ENCODE data around the gene BANP. TPM values are rescaled to one million over a fixed set of nuclear protein-coding genes. Genes with fewer than 3 reads are reported as not detected.
"Not testable (repeated sequence)": the region's sequence is repeated elsewhere in the genome, so short reads cannot be mapped to it uniquely, and the experiment has no call there.

The BANP gene, protein sequence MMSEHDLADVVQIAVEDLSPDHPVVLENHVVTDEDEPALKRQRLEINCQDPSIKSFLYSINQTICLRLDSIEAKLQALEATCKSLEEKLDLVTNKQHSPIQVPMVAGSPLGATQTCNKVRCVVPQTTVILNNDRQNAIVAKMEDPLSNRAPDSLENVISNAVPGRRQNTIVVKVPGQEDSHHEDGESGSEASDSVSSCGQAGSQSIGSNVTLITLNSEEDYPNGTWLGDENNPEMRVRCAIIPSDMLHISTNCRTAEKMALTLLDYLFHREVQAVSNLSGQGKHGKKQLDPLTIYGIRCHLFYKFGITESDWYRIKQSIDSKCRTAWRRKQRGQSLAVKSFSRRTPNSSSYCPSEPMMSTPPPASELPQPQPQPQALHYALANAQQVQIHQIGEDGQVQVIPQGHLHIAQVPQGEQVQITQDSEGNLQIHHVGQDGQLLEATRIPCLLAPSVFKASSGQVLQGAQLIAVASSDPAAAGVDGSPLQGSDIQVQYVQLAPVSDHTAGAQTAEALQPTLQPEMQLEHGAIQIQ
- total RNA-seq (ENCODE audit: unreplicated experiment) = 25.5 TPM
- long read RNA-seq, partial matches to known transcripts = 0 of 12 reads
- long read RNA-seq, other reads (novel, unspliced or antisense) = 9 of 12 reads

- TF ChIP-seq, protein P1, sequence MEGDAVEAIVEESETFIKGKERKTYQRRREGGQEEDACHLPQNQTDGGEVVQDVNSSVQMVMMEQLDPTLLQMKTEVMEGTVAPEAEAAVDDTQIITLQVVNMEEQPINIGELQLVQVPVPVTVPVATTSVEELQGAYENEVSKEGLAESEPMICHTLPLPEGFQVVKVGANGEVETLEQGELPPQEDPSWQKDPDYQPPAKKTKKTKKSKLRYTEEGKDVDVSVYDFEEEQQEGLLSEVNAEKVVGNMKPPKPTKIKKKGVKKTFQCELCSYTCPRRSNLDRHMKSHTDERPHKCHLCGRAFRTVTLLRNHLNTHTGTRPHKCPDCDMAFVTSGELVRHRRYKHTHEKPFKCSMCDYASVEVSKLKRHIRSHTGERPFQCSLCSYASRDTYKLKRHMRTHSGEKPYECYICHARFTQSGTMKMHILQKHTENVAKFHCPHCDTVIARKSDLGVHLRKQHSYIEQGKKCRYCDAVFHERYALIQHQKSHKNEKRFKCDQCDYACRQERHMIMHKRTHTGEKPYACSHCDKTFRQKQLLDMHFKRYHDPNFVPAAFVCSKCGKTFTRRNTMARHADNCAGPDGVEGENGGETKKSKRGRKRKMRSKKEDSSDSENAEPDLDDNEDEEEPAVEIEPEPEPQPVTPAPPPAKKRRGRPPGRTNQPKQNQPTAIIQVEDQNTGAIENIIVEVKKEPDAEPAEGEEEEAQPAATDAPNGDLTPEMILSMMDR (IDR thresholded peaks at IDR 0.05; ENCODE audit: partially characterized antibody, unreplicated experiment) = peak; percentile 71
- H3K27me3 Mint-ChIP-seq (ENCODE audit: unreplicated experiment) = peaks cover 7% of the 10 kb centered on the region
- DNase-seq = peak; percentile 96
- peak within 1 kb of the TSS; percentile 100 for H3K27ac Mint-ChIP-seq (ENCODE audit: unreplicated experiment)
- peak within 1 kb of the TSS; percentile 98 for H3K4me3 Mint-ChIP-seq (ENCODE audit: unreplicated experiment)
- peaks cover 12% of the 10 kb centered on the region for H3K9me3 Mint-ChIP-seq (ENCODE audit: unreplicated experiment)
- peaks cover 15% of the 10 kb centered on the region for H3K4me1 Mint-ChIP-seq (ENCODE audit: low read depth, unreplicated experiment)
- H3K36me3 Mint-ChIP-seq (ENCODE audit: unreplicated experiment) = no peaks in the 10 kb centered on the region
These were observed at the start of gene BANP for GRCh38 chr16:87950765-87951551. BANP (plus strand) TSS chr16:87951434; CDS start chr16:87975116, 23,682 bp downstream.

DNA sequence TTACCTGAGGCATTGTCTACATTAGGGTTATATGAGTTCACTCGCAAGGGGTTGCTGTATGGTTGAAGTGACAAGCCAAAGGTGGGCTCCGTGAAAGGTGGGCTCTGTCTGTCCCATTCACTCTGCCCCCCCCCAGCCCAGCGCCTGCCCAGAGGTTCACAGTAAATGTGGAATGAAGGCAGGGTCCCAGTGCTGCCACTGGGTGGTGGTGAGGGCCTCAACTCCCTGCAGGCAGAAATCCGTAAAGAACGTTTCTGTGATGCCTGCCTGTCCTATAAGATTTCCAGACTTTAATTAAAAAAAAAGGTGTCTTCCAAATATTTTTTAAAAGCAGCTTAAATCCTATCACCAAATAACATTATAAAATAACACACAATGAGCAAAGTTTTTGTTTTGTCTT is 46.3 kb upstream of the BANP start:
- not testable (repeated sequence) for H3K27me3 Mint-ChIP-seq (ENCODE audit: unreplicated experiment); H3K9me3 Mint-ChIP-seq (ENCODE audit: unreplicated experiment); H3K4me1 Mint-ChIP-seq (ENCODE audit: low read depth, unreplicated experiment); H3K4me3 Mint-ChIP-seq (ENCODE audit: unreplicated experiment); DNase-seq; H3K36me3 Mint-ChIP-seq (ENCODE audit: unreplicated experiment); H3K27ac Mint-ChIP-seq (ENCODE audit: unreplicated experiment)

DNA sequence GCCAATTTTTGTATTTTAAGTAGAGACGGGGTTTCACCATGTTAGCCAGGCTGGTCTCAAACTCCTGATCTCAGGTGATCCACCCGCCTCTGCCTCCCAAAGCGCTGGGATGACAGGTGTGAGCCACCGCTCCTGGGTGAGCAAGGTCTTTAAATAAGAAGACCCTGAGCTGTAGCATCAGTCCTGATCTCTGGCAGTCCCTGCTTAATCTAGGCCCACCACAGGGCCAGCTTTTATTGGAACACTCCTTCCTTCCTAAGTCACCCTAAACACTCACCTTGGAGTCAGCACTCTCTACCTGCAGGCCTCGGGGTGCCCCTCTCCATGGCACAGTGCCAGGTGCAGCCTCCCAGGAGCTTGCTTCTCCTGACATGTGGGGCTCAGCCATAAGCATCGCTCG is 45.7 kb upstream of the BANP start:
- not testable (repeated sequence) for H3K9me3 Mint-ChIP-seq (ENCODE audit: unreplicated experiment); H3K36me3 Mint-ChIP-seq (ENCODE audit: unreplicated experiment); H3K4me1 Mint-ChIP-seq (ENCODE audit: low read depth, unreplicated experiment); H3K27me3 Mint-ChIP-seq (ENCODE audit: unreplicated experiment); H3K27ac Mint-ChIP-seq (ENCODE audit: unreplicated experiment); DNase-seq; H3K4me3 Mint-ChIP-seq (ENCODE audit: unreplicated experiment)

GRCh38 chr16:87908101-87908500 is 43.1 kb upstream of the BANP start:
- not testable (repeated sequence) for H3K9me3 Mint-ChIP-seq (ENCODE audit: unreplicated experiment); H3K36me3 Mint-ChIP-seq (ENCODE audit: unreplicated experiment); H3K27ac Mint-ChIP-seq (ENCODE audit: unreplicated experiment); H3K4me3 Mint-ChIP-seq (ENCODE audit: unreplicated experiment); H3K27me3 Mint-ChIP-seq (ENCODE audit: unreplicated experiment); DNase-seq
- H3K4me1 Mint-ChIP-seq (ENCODE audit: low read depth, unreplicated experiment) = peaks cover 10% of the 10 kb centered on the region

GRCh38 chr16:87909203-87909935 is 41.9 kb upstream of the BANP start:
- peak overlapping the region; percentile 80 for H3K27ac Mint-ChIP-seq (ENCODE audit: unreplicated experiment)
- peak overlapping the region; percentile 30 for H3K4me3 Mint-ChIP-seq (ENCODE audit: unreplicated experiment)
- H3K27me3 Mint-ChIP-seq (ENCODE audit: unreplicated experiment); H3K9me3 Mint-ChIP-seq (ENCODE audit: unreplicated experiment); H3K36me3 Mint-ChIP-seq (ENCODE audit: unreplicated experiment): not testable (repeated sequence)
- H3K4me1 Mint-ChIP-seq (ENCODE audit: low read depth, unreplicated experiment) = peaks cover 10% of the 10 kb centered on the region
- DNase-seq = peak; percentile 91
- TF ChIP-seq, protein P1 (IDR thresholded peaks at IDR 0.05; ENCODE audit: partially characterized antibody, unreplicated experiment) = peak; percentile 88

DNA sequence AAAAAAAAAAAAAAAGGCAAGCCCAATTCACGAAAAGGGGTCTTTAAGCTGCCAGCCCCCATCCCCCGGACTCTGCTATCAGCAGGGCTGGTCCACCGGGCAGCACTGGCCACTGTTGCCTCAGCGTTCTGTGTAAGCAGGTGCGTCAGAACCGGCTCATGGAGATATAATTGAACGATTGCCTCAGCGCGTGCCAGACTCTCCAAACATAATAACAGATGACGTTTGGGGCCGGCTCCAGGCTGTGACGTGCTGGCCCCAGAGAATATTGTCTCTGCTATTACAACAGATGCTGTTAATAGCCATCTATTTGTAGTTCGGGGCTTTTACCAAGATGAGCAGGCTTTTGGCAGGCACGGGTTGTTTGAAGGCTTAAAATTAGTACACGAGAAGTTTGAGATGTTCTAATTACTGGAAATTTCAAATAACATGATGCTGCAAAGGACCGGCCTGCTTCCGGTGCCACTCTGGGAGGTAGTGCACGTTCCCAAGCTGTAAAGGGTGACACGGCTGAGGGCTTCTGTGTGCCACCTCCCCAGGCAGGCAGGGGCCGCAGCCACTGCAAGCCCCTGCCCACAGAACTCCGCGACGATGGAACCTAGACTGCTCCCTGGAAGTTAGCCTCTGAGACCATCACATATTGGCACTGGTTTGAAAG is 40.0 kb upstream of the BANP start:
- not testable (repeated sequence) for H3K4me3 Mint-ChIP-seq (ENCODE audit: unreplicated experiment); H3K36me3 Mint-ChIP-seq (ENCODE audit: unreplicated experiment); H3K27me3 Mint-ChIP-seq (ENCODE audit: unreplicated experiment)
- peaks cover 10% of the 10 kb centered on the region for H3K4me1 Mint-ChIP-seq (ENCODE audit: low read depth, unreplicated experiment)
- peak overlapping the region; percentile 66 for H3K27ac Mint-ChIP-seq (ENCODE audit: unreplicated experiment)
- peaks cover 12% of the 10 kb centered on the region for H3K9me3 Mint-ChIP-seq (ENCODE audit: unreplicated experiment)
- peak; percentile 58 for DNase-seq

DNA sequence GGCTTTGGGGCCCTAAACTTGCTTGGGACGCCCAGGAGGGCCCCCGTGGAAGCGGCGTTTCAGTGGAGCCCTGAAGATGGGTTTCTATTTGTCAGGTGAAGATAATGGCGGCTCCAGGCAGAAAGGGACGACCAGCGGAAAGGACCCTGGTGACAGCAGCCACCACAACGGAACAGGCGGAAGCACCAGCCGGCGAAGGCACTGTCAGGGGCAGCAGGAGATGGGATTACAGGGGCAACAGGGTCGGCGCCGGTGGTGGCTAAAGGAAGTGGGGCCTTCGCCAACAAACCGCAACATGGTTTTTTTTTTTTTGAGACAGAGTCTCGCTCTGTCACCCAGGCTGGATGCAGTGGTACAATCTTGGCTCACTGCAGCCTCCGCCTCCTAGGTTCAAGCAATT is 38.5 kb upstream of the BANP start:
- H3K27ac Mint-ChIP-seq (ENCODE audit: unreplicated experiment) = peak overlapping the region; percentile 4
- peaks cover 10% of the 10 kb centered on the region for H3K4me1 Mint-ChIP-seq (ENCODE audit: low read depth, unreplicated experiment)

GRCh38 chr16:87914021-87914725 is 37.1 kb upstream of the BANP start:
- not testable (repeated sequence) for H3K27me3 Mint-ChIP-seq (ENCODE audit: unreplicated experiment); H3K36me3 Mint-ChIP-seq (ENCODE audit: unreplicated experiment); H3K4me1 Mint-ChIP-seq (ENCODE audit: low read depth, unreplicated experiment); H3K27ac Mint-ChIP-seq (ENCODE audit: unreplicated experiment); DNase-seq; H3K4me3 Mint-ChIP-seq (ENCODE audit: unreplicated experiment)
- H3K9me3 Mint-ChIP-seq (ENCODE audit: unreplicated experiment) = peaks cover 11% of the 10 kb centered on the region

More for the DNA sequence above, 38.5 kb upstream of the BANP start:
- not testable (repeated sequence) for H3K4me3 Mint-ChIP-seq (ENCODE audit: unreplicated experiment); H3K36me3 Mint-ChIP-seq (ENCODE audit: unreplicated experiment); H3K27me3 Mint-ChIP-seq (ENCODE audit: unreplicated experiment); DNase-seq
- peaks cover 12% of the 10 kb centered on the region for H3K9me3 Mint-ChIP-seq (ENCODE audit: unreplicated experiment)
